Epidermal melanocyte (primary cell): ENCODE results near the gene HLCS.
"Not testable (repeated sequence)": the region's sequence is repeated elsewhere in the genome, so short reads cannot be mapped to it uniquely, and the experiment has no call there.

Experiments
- DNase-seq: peaks from one replicate; pipeline ENCODE4 v3.0.0; 2011; ENCODE audit warnings: low spot score; ENCODE audit not compliant: insufficient read length

The HLCS gene

GRCh38 chr21:36850372-36850771 lies 116.1 kb downstream of the HLCS start:
- no peak for DNase-seq

GRCh38 chr21:36849461-36850105 lies 116.9 kb downstream of the HLCS start:
- no peak for DNase-seq

GRCh38 chr21:36848730-36849274 lies 117.7 kb downstream of the HLCS start:
- DNase-seq, result no peak

- peak; percentile 72 for DNase-seq
These were observed 119.3 kb downstream of the HLCS start for GRCh38 chr21:36847189-36847588.

- DNase-seq, result no peak
These were observed 119.8 kb downstream of the HLCS start for GRCh38 chr21:36846631-36847030.

GRCh38 chr21:36845790-36846189 lies 120.7 kb downstream of the HLCS start:
- DNase-seq, result no peak

GRCh38 chr21:36845070-36845469 lies 121.4 kb downstream of the HLCS start:
- DNase-seq, result no peak

GRCh38 chr21:36841866-36842265 lies 124.6 kb downstream of the HLCS start:
- no peak for DNase-seq

- DNase-seq, result no peak
These were observed 126.7 kb downstream of the HLCS start for GRCh38 chr21:36839735-36840134.

GRCh38 chr21:36839123-36839522 lies 127.3 kb downstream of the HLCS start:
- DNase-seq, result peak; percentile 22

GRCh38 chr21:36835383-36835795 lies 131.1 kb downstream of the HLCS start:
- DNase-seq, result no peak

GRCh38 chr21:36834192-36834591 lies 132.3 kb downstream of the HLCS start:
- DNase-seq, result no peak

GRCh38 chr21:36830100-36830499 lies 136.4 kb downstream of the HLCS start:
- DNase-seq, result no peak

- no peak for DNase-seq
These were observed 137.5 kb downstream of the HLCS start for GRCh38 chr21:36828891-36829515.

GRCh38 chr21:36828208-36828607 lies 138.3 kb downstream of the HLCS start:
- DNase-seq, result no peak

GRCh38 chr21:36825658-36826057 lies 140.8 kb downstream of the HLCS start:
- no peak for DNase-seq

- no peak for DNase-seq
These were observed 145.5 kb downstream of the HLCS start for GRCh38 chr21:36821032-36821299.

GRCh38 chr21:36820176-36821031 lies 146.1 kb downstream of the HLCS start:
- DNase-seq, result no peak

- DNase-seq, result no peak
These were observed 148.6 kb downstream of the HLCS start for GRCh38 chr21:36817732-36818450.

- DNase-seq, result no peak
These were observed 149.8 kb downstream of the HLCS start for GRCh38 chr21:36816561-36817130.

- not testable (repeated sequence) for DNase-seq
These were observed 150.4 kb downstream of the HLCS start for GRCh38 chr21:36816026-36816425.
